Kasumi-1 (cell line): ENCODE data around the gene EVC2.

ENCODE experiments used
- DNase-seq, 2 experiments: peaks; one replicate each; lab custom pipeline; 2025; lab: John Stamatoyannopoulos, UW

EVC2 gene

DNA sequence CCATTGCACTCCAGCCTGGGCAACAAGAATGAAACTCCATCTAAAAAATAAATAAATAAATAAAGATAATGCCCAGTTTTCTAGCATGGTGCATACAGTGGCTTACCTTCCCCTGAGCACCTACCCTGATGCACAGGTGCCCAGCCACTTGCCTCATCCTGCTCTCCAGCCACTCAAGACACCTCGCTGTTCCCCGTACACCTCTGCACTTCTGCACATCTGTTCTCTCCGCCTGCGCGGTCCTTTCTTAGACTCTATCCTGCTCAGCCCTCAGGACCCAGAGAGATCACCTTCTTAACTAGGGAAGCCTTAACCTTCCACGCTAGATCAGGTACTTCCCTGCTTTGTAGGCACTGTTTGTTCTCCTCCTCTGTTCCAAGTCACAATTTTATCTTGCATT lies 5.5 kb upstream of the EVC2 start:
- no peak for DNase-seq

DNA sequence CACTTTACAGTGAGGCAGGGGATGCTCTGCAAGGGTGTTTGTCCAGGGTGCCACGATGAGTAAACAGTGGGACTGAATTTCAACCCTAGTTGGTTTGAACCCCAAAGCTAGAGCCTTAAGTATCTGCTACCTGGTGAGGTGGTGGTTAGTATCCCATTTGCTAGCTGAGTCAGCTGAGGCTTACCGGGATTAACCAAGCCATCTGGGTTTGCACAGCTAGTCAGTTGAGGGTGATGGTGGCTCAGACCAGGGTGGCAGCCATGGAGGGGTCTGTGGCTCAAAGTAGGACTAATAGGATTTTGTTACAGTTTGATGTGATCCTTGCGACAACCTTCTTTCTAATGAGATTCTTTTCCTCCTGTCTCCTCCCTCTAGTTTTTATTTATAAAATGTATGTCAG lies 4.6 kb upstream of the EVC2 start:
- no peak for DNase-seq

DNA sequence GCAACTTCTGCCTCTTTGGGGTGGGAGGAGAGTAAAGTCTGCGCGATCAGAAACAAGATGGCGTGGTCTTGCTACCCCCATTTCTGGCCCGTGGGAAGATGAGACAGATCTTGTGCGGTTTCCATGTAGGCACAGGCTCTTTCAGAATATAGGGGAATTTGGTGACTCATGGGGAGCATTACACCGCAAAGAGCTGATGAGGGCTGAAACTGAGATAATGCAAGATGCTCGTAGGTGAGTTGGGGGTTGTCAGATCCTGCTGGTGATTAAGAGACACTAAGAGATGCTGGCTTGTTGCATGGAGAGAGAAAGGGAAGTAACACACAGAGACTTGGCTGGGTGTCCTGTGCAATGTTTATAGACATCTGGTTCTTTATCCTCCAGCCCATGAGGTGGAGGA lies 4.2 kb upstream of the EVC2 start:
- peak; percentile 34 to 35 for DNase-seq

DNA sequence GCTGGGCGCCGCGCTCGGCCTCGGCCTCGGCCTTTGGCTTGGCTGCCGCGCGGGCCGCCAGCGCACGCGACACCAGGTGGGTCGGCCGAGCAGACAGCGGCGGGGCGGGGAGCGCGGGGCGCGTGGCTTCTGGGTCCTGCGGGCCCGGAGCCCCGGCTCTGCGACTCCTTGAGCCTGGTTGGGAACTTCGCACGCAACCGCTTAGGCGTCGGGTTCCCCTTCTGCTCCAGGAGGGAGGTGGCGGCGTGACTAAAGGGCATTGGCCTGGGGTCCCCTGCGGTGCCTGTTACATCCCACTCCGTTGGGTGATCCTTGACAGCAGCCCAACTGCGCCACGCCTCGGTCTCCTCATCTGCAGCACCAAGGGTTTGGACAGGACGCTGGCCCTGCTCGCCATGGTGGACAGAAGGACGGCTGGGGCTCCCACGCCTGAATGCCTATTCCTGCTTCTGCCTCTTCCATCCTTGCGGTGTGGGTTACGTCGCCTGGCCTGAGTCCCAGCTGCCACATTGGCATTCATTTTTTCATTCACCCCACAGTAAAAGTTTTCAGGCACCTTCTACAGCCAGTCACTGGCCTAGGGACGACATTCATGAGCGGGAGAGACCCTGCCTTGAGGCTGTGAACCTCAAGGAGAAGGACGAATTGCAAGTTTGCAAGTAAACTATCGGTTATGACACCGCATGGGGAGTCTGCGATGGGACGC lies 3.3 kb upstream of the EVC2 start:
- peak; percentile 18 to 19 for DNase-seq

DNA sequence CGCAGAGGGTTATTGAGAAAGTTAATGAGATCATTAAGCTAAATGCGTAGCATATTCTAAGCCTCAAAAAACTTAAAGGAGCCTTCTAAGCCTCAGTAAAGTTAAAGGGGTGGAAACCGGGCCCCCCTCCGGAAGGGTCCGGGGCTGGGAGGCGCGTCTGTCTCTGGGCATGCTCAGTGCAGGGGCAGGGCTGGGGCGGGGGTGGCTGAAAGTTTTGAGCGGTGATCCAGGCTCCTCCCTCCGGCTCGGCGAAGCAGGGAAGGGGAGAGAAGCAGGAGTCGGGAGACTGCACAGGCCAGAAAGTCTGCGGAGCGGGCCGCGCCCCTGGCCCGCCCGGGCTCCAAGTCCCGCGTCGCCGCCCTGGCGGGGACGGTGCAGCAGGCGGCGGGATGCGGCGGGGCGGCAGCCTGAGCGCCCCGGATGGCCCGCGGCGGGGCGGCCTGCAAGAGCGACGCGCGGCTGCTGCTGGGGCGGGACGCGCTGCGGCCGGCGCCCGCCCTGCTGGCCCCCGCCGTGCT lies 2.7 kb upstream of the EVC2 start, which contains the start of gene EVC:
Gene EVC (plus strand): TSS at position 241 of the 518 bp plus-strand sequence. CDS start 180 bp downstream, at position 421.
- DNase-seq, result peak; percentile 72 to 77

DNA sequence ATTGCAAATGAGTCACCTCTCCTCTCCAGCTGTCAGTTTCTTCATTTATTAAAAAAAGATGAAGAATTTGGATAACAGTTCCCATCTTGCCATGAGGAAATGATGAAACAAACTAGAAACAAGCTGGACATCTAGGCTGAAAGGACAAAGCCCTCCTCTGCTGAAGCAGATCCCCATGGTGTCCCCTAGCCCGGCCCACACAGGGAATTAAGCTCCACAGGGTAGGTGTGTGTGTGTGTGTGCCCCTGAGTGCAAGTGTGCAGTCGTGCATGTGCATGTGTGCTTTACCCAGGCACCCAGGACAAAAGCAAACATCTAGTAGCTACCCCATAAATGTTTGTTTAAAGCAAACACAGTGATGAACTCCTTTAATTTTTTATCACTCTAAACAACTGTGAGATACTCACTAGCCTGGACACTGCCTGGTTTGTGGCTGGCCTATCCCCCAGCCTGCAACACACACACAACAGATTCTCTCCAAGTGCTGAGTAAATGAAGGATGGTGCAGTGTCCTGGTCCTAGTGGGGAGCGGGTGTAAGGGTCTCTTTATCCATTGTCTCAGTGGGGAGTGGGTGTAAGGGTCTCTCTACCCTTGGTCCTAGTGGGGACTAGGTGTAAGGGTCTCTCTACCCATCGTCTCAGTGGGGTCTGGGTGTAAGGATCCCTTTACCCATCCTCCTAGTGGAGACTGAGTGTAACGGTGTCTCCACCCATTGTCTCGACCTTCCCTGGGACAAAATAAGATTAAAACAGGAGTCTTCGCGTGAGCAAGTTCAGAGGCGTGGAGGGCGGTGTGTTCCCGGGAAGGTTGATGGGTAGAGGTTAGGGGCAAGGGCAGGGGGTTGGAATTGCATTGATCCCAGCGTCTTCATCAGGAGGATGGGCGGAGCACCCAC lies 2.0 kb upstream of the EVC2 start:
- peak; percentile 51 to 55 for DNase-seq

DNA sequence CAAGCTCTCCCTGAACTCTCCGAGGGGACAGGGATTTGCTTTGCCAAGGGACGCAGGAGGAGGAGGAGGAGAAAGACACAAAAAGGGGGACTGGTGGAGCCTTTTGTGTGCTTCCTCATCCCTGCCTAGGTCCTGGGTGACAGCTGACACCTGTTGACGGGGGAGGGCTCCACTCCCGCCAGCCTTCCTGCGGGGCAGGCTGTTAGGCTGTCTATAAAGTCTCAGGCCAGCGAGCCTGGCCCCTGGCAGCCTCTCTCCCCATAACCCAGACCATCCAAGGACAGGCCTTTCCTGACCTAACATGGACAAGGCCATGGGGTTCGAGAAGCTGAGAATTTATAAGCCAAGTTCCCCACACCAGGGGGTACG lies 832 bp upstream of the EVC2 start:
- DNase-seq, result peak in 1 of 2 experiments; percentile 7

DNA sequence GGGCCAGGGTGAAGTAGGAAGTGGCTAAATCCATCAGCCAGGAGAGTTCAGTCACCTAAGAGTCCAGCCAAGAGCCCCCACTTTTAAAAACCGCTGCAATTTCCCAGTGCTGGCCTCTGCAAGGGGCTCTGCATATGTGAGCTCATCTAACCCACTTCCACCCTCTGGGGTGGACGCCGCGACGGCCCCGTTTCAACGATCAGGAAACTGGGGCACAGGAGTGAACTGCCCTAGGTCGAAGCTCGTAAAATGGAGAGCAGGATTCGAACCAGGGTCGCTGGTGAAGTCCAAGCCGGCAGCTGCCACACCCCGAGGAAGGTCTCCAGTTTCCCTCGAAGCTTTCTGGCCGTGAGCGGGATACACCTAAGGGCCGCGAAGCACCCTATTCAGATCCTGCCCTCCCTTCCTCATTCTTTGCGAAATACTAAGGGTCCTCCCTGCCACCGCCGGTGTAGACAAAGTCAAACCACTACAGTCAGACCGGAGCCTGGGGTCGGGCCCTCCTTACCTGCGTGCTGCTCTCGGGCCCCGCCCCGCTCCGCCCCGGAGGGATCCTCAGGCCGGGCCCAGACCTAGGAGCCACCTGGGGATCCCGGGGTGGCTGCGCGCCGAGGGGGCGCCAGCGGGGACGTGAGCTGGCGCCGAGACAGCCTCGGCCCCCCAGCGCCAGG lies 446 bp downstream of the EVC2 start:
- DNase-seq, result peak; percentile 12 to 16

DNA sequence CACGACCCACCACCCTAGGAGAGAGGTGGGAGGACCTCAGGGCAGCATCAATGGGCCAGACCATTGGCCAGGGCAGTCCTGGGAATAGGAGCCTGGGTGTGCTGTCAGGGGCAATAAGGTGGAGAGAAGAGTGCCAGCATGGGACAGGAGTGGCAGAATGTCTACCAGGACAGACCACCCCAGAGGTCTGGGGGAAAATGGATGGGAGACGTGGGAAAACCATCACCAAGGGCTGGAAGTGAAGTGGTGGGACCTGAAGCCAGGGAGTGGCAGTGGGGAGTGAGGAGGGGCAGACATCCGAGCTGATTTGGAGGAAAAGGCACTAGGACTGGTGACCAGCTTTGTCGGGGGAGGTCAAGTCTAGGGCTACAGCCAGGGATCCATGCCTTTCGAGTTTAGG lies 993 bp downstream of the EVC2 start:
- DNase-seq, result no peak

DNA sequence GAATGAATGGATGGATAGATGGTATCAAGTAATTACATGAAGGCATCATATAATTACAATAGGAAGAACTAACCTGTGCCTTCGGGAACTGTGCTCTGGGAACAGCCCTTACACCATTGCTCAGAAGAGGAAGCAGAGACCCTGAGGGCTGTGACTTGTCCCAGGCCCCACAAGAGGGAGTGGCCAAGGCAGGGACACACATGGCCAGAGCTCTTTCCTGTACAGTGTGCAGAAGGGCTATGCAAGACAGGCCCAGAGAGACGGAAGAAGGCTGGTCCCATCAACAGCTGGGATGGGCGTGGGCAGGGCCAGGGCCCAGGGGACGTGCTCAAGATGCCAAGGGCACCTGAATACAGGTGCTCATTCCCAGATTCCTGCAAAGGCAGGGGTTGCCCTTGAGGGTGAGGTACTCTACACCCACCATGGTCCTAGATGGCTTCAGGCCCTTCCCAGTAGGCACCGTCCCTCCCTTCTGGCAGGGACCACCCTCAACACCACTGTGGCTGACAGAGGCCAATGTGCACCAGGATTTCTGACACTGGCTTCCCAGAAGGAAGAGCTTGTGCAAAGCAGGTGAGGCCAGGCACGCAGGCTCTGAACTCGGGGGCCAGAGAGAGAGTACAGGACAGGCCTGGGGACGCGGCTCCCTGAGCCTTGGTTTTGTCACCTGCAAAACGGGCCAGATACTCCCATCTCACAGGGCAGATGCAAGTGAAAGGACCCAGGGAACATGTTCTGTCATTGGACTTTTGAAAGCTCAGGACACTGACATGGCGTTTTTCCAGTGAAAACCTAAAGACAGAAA lies 1.7 kb downstream of the EVC2 start:
- peak; percentile 72 to 75 for DNase-seq

DNA sequence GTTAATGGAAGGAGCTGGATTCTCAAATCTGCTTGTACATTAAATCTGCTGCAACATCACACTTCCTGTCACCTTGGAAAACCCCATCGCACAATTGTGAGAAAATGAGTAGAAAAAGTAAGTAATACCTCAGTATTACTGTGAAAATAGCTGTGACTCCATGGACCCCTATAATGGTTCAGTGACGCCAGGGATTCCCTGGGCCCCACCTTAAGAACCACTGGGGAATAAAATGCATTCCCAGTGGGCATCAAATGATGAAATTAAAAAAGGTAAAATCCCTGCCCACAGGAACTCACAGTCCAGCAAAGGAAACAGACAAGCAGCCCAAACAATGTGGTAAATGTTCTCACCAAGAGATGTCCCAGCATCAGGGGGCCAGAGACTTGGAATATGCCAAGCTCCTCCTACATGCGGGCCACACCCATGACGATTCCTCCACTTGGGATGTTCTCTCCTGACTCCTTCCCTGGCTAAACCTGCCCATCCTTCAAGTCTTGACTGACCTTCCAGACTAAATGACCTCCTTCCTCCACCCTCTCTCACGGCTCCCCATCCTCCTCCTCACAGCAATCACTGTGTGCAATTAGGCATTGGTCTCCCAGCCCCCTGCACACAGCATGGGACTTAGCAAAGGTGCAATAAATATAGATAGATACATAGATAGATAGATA lies 2.6 kb downstream of the EVC2 start:
- DNase-seq, result no peak

DNA sequence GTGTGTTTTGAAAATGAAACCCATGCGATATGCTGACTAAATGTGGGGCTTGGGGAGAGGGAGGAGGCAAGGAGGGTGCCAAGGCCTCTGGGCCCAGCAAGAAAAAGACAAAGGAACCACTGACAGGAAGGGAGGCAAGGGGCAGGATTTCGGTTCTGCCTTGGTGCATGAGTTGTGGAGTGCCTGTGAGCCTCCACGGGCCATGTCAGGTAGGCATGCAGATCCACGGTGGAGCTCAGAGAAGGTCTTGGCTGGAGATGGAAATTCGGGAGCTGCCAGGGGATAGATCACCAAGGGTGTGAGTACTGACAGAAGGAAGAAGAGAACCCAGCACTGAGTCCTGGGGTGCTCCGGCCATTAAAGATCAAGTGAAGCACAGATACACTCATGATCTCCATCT lies 4.1 kb downstream of the EVC2 start:
- no peak for DNase-seq

DNA sequence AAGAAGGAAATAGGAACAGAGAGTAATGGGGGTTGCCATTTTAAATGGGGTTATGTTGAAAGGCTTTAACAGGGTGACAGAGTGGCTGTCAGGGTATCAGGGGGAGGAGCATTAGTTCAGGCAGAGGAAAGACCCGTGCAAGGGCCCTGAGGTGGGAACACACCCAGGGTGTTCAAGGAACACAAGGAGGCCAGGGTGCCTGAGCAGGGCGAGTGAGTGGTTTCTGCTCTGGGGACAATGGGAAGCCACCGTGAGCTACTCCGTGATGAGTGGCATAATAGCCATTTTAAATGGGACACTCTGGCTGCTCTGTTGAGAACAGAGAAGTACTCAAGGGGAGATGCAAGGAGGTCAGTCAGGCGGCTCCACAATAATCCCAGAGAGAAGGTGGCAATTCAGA lies 4.5 kb downstream of the EVC2 start:
- DNase-seq, result no peak

DNA sequence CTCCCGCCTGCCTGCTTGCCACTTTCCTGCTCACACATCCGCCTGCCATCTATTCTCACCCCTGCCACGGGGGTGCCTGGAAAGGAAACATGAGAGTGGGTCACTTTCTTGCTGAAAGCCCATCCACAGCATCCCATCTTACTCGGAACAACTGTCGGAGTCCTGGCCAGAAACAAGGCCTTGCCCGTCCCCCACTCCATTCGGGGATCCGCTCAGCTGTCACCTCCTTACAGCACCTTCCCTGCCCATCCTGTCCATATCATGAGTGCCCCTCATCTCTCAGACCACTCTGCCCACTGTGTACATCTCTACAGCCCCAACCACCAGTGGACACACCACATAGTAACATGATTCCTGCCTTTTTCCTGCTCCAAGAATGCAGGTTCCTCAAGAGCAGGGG lies 6.4 kb downstream of the EVC2 start:
- no peak for DNase-seq

DNA sequence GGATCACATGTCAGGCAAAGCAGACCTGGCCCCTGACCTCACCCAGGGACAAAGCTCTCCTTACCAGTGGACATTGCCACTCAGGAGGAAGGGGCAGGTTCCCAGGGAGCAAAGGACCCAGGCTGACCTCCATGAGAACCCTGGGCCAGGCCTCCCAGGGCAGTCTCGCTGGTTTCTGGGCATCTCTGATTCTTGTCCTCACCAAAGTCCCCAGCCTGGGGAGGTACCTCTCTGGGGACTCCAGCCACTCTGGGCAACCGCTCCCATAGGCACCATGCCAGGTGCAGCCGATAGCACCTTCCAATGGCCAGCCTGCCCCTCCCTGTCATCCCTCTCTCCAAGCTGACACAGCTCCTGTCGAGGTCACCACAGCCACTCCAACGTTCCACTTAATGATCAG lies 7.9 kb downstream of the EVC2 start:
- no peak for DNase-seq

DNA sequence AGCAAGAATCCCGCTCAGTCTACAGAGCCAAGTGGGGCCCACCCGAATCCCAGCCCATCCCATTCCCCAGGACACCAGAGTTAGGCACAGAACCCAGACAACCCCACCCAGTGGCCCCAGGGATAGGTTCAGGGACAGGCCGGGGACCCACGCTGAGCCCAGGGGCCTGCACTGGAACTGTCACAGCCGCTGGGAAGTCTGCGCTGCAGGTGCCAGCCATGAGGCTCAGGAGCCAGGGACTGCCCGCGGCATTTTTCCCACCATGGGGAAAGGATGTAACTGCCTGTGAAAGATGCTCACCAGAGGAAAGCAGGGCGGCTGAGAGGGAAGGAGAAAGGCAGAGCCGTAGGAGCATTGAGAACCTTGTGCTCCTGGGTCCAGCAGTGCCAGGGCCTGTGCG lies 12.0 kb downstream of the EVC2 start:
- DNase-seq, result no peak

DNA sequence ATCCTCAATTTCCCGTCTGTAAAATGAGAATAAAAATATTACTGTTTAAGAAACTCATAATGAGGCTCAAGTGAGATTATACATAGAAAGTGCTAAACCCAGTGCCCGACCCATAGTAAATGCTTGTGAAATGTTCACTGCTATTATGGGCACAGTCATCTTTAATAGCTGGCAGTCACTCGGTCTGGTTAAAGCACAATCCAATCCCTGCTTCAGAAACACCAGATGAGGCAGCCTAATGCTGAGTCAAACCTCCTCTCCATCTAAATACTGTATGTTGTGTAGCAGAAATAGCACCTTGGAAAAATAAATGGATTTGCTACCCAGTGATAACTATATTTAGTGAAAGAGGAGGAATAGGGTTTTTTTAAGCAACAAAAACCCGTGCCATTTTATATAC lies 14.5 kb downstream of the EVC2 start:
- DNase-seq, result no peak

DNA sequence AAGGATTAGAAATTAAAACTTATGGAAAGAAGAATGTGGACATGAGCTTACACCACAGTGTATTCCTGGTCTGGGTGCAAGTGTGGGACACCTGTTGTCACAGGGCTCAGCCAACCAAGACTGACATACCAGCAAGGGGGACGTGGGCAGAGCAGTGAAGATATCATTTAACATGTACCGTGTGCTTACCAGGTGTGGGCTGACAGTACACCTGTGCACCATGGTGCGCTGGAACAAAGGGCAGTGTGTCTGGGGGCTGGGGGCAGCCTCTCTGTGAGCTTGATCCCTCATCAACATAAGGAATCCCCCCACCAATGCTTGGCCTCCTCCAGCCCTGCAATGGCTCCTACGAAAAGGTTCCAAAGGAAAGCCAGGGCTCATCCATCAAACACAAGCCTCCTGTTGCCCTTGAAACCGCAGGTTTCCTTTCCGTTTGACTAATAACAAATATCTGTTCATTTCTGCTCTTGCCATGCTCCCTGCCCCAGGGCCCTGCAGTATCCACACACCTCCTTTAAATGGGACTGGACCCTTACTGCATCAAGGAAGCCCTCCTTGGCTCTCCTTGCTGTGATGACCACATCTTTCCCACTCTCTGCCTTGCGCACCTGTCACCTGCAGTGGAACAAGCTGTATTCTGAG lies 16.7 kb downstream of the EVC2 start:
- DNase-seq, result no peak

DNA sequence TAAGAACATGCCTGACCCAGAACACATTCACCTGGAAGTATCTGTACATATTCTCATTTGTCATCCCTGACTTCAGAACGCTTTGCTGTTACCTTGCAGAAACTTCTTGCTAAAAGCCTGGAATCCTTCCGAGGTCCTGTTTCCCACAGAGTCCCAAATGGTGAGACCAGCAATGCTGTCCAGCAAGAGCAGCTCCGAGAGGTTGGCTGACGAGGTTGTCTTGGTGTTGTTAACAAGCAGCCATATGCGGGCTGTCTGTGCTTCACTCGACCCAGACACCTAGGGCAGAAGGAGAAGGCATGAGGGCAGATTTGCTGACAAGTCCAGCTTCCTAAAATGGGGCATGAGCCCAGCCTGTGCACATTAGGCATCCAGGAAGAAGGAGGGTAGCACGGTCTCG lies 19.3 kb downstream of the EVC2 start:
- no peak for DNase-seq

DNA sequence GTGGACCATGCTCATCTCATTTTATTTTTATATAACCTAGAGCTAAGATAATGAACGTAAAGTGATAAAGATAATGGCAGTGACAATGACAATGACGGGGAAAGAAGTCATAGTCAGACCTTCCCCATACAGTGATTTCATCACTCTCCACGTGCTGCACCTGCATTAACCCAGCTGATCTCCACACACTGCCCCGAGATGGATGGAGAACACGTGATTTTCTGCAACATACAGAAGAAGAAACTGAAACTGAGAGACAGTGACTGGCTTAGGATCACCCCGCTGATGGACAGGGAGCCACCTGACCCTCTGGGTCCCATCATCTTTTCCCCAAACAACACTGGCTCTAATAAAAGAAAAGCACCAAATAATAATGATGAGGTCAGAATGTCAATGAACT lies 22.0 kb downstream of the EVC2 start:
- no peak for DNase-seq

DNA sequence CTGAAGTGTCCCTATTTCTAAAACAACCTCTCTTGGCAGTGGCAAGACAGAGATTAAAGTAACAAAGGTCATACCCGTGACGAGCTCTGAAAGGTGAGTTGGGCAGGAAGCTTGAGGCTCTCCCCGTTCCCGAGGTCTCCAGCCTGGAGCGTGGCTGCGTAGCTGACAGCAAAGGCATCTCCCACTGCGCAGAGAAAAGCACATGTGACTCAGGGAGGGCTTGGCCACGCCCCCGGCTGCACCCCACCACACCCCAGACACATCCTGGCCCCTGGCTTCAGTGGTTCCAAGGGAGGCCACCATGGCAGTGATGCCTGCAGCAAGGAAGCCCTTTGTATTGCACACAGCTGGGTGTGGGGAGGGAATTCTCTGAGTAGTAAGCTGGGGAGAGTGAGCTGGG lies 23.1 kb downstream of the EVC2 start:
- no peak for DNase-seq
